ENCODE measurements around the gene PXMP4.

Gene PXMP4

GRCh38 chr20:33681288-33681687 is 38.8 kb downstream of the PXMP4 start:
- no peak for FAIRE-seq

- no peak for FAIRE-seq
These were observed 39.4 kb downstream of the PXMP4 start for GRCh38 chr20:33680686-33681085.

- no peak for FAIRE-seq
These were observed 40.2 kb downstream of the PXMP4 start for GRCh38 chr20:33679758-33680485.

GRCh38 chr20:33677991-33678702 is 42.0 kb downstream of the PXMP4 start:
- no peak for FAIRE-seq

- FAIRE-seq: no peak
These were observed 43.2 kb downstream of the PXMP4 start for GRCh38 chr20:33676652-33677645.

- no peak for FAIRE-seq
These were observed 44.0 kb downstream of the PXMP4 start for GRCh38 chr20:33676121-33676520.

GRCh38 chr20:33675136-33675959 is 44.8 kb downstream of the PXMP4 start:
- no peak for FAIRE-seq

- no peak for FAIRE-seq
These were observed 45.6 kb downstream of the PXMP4 start, which contains the start of gene NECAB3 for GRCh38 chr20:33674294-33675135. Gene NECAB3 (minus strand): TSS chr20:33674428. CDS start chr20:33674352, 76 bp downstream.

- no peak for FAIRE-seq
These were observed 46.5 kb downstream of the PXMP4 start for GRCh38 chr20:33673410-33674293.

- no peak for FAIRE-seq
These were observed 47.0 kb downstream of the PXMP4 start for GRCh38 chr20:33673114-33673409.

- no peak for FAIRE-seq
These were observed 47.5 kb downstream of the PXMP4 start for GRCh38 chr20:33672426-33673113.

- no peak for FAIRE-seq
These were observed 48.4 kb downstream of the PXMP4 start for GRCh38 chr20:33671573-33672288.

GRCh38 chr20:33670715-33671499 is 49.2 kb downstream of the PXMP4 start:
- no peak for FAIRE-seq

- no peak for FAIRE-seq
These were observed 50.1 kb downstream of the PXMP4 start for GRCh38 chr20:33669873-33670640.

GRCh38 chr20:33669224-33669623 is 50.9 kb downstream of the PXMP4 start:
- FAIRE-seq: no peak

- no peak for FAIRE-seq
These were observed 51.5 kb downstream of the PXMP4 start for GRCh38 chr20:33668466-33669155.
